ENCODE data around the gene TOX3.

Gene TOX3

DNA sequence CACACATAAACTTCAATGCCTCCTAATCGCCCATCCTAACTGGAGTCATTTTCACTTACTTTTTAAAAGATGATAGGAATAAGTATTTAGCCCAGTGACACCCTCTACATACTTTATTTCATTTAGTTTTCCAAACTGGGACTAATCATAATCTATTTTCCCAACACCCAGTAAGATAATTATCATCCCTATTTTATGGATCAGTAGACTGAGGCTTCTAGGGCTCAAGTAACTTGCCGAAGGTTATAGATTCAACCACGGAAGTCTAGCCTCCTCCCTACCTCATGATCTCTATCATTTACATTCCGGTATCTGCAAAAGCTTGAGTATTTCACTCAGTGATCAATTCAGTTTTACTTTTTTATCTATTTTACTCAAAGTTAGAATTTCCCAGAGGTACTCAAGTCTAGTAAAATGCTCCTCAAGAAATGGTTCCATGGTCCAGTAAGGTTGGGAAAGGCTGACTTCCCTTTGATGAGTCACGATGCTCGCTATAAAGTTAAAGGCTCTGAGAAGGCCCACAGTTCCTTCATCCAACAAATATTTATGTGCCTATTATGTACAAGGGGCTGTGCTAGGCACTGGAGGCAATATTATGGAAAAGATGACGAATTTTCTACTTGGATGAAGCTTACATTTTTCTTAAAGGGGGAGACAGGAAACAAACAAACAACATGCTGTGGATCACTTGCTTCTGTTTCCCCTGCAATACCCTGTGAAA, 75.1 kb downstream of the TOX3 start:
- TF ChIP-seq, protein P1, sequence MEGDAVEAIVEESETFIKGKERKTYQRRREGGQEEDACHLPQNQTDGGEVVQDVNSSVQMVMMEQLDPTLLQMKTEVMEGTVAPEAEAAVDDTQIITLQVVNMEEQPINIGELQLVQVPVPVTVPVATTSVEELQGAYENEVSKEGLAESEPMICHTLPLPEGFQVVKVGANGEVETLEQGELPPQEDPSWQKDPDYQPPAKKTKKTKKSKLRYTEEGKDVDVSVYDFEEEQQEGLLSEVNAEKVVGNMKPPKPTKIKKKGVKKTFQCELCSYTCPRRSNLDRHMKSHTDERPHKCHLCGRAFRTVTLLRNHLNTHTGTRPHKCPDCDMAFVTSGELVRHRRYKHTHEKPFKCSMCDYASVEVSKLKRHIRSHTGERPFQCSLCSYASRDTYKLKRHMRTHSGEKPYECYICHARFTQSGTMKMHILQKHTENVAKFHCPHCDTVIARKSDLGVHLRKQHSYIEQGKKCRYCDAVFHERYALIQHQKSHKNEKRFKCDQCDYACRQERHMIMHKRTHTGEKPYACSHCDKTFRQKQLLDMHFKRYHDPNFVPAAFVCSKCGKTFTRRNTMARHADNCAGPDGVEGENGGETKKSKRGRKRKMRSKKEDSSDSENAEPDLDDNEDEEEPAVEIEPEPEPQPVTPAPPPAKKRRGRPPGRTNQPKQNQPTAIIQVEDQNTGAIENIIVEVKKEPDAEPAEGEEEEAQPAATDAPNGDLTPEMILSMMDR (IDR thresholded peaks at IDR 0.05; ENCODE audit: low read depth, low read length), result no peak
- H3K4me3 ChIP-seq (replicated peaks in 1 of 2; ENCODE audit: low read depth in 2 of 2, low read length in 2 of 2), result no peak overlapping the region
- DNase-seq (ENCODE audit: low read depth in 2 of 2), result no peak

DNA sequence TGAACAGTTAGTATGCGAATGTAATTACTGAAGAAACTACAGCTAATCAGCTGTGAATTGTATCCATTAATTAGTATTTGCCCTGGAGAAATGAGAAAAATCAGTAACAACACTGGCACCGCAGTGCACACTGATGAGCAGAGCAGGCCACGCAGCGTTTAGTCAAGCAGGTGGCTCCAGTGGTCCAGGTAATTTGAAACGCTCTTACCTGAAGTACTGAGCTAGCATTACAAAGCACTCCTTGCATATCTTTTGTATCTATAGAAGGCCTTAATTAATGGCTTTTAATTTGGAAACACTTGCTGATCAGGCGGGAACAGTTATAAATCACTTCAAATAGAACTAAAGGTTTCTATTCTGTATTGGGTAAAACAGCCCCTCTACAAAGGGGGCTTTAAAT, 76.4 kb downstream of the TOX3 start:
- no peak for DNase-seq (ENCODE audit: low read depth in 2 of 2)
- TF ChIP-seq, protein P1 (IDR thresholded peaks at IDR 0.05; ENCODE audit: low read depth, low read length), result no peak
- no peak overlapping the region for H3K4me3 ChIP-seq (replicated peaks in 1 of 2; ENCODE audit: low read depth in 2 of 2, low read length in 2 of 2)

DNA sequence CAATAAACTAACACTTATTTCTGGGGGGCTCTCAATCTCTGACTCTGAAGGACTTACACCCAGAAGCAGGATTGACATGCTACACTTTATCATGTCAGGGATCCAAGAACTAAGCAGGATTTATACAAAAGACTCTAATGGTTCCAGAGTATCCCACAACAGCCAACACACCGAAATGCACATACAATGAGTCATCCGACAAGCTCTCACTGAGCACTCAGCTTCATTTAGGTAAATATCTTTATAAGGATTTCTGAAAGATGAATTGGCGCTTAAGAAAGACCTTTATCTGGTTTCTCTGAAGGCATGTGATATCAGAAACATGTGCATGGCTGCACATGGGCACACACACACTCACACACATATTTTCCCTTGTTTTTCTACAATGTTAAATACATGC, 77.2 kb downstream of the TOX3 start:
- TF ChIP-seq, protein P1 (IDR thresholded peaks at IDR 0.05; ENCODE audit: low read depth, low read length), result no peak
- no peak overlapping the region for H3K4me3 ChIP-seq (replicated peaks in 1 of 2; ENCODE audit: low read depth in 2 of 2, low read length in 2 of 2)
- peak in 1 of 2 donors; percentile 0 for DNase-seq (ENCODE audit: low read depth in 2 of 2)

DNA sequence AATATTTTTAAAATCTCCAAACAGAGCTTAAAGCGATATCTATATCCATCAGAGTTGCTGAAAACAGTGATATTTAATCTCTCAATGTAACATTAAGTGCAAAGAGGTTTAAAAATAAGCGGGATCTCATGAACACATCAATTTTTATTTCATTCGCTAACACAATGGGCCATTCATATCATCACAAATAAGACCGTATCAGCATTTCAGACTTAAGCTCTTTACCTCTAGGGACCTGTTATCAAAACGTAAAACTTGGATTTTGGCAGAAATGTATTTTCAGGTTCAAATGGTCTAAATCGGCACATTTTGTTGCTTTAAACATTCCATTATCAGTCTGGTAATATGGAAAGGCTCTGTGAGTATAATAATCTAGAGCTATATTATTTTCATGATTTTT, 77.9 kb downstream of the TOX3 start:
- H3K4me3 ChIP-seq (replicated peaks in 1 of 2; ENCODE audit: low read depth in 2 of 2, low read length in 2 of 2), result no peak overlapping the region
- TF ChIP-seq, protein P1 (IDR thresholded peaks at IDR 0.05; ENCODE audit: low read depth, low read length), result no peak
- DNase-seq (ENCODE audit: low read depth in 2 of 2), result no peak

DNA sequence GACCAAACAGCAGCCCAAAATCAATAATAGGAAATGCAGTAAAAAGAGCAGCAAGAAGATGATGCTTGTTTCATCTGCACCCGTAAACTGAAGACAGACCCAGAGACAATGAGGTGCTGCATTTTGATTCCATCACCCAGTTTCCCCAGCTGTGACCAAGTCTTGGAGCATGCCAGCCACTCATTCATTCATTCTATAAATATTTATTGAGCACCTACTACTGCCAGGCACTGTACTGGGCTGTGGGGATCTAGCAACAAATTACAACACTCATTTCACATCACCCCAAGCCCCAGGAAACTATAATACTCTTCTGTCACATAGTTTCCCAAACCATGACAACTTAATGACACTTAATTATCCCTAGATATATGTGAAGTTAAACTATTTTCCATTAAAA, 79.2 kb downstream of the TOX3 start:
- TF ChIP-seq, protein P1 (IDR thresholded peaks at IDR 0.05; ENCODE audit: low read depth, low read length), result no peak
- H3K4me3 ChIP-seq (replicated peaks in 1 of 2; ENCODE audit: low read depth in 2 of 2, low read length in 2 of 2), result no peak overlapping the region
- DNase-seq (ENCODE audit: low read depth in 2 of 2), result no peak

DNA sequence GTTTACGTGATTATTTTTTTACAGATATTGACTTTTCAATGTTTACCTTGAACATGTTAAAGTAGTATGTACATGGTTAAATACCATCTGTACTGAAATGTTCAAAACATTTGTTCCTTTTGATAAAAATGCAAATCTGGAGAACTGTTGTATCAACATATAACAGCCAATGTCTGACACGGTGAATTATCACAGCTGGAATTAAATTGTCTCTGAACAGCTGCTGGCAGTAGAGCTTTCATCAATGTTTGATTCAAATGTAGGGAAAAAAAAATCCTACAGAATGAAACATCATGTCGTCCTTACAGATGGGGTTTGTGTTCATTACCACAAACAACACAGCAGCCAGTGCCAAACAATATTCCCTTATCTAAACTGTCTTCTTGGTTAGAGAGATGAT, 79.9 kb downstream of the TOX3 start:
- H3K4me3 ChIP-seq (replicated peaks in 1 of 2; ENCODE audit: low read depth in 2 of 2, low read length in 2 of 2), result no peak overlapping the region
- TF ChIP-seq, protein P1 (IDR thresholded peaks at IDR 0.05; ENCODE audit: low read depth, low read length), result no peak
- no peak for DNase-seq (ENCODE audit: low read depth in 2 of 2)
